Stimulated activated CD8-positive, alpha-beta memory T cell treated with anti-CD3 and anti-CD28 coated beads, Interleukin-2, amount 100 ng/mL, for 1 hour (primary cell): Measurements from ENCODE around the gene LGI2.

Source experiments
- DNase-seq, 2 donors: peaks; one replicate each; pipeline ENCODE4 v3.0.0-alpha.2; 2020; ENCODE audit warnings: low read depth in 2 of 2

The LGI2 gene

DNA sequence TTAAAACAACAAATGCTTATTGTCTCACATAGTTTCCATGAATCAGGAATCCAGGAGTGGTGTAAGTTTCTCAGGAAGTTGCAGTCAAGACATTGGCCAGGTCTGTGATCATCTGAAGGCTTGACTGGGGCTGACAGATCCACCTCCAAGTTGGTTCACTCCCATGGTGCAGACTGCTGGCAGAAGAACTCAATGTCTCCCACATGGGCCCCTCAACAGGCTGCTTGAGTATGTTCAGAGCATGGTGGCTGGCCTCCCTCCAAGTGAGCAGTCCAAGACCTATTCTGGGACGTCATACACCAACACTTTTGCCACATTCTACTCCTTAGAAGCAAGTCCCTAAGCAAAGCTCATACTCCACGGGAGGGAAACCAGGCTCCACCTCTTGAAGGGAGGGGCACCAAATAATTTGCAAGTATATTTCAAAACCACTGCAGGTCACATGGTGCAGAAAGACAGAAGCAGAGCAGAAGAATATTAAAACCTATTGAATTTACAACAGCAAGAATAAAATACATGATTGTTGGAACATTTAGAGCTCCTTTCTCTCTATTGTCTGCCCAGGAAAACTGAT lies 35.3 kb downstream of the LGI2 start:
- no peak for DNase-seq

GRCh38 chr4:24993551-24994080 lies 37.1 kb downstream of the LGI2 start:
- DNase-seq = no peak

- no peak for DNase-seq
Observed at GRCh38 chr4:24992968-24993367, 37.8 kb downstream of the LGI2 start.

GRCh38 chr4:24991015-24991414 lies 39.7 kb downstream of the LGI2 start:
- DNase-seq = no peak

- DNase-seq = no peak
Observed at GRCh38 chr4:24989327-24989726, 41.4 kb downstream of the LGI2 start.

DNA sequence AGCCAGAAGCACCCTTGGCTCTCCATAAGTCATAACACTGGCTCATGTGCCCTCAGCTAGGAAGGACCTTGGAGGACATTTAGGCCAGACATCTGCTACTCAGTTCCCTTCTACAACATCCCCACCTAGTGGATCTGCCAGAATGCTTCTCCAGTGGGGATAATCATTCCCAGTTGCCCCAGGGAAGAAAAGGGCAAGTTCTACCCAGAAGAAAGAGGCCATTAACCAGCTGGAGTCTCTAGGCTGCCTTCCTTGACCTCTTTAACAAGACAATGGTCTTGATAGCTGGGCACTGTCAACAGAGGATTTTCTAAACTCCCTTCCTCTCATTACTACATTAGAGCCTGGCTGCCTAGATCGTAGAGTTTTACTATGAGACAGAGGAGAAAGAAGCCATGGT lies 42.0 kb downstream of the LGI2 start:
- DNase-seq = no peak

DNA sequence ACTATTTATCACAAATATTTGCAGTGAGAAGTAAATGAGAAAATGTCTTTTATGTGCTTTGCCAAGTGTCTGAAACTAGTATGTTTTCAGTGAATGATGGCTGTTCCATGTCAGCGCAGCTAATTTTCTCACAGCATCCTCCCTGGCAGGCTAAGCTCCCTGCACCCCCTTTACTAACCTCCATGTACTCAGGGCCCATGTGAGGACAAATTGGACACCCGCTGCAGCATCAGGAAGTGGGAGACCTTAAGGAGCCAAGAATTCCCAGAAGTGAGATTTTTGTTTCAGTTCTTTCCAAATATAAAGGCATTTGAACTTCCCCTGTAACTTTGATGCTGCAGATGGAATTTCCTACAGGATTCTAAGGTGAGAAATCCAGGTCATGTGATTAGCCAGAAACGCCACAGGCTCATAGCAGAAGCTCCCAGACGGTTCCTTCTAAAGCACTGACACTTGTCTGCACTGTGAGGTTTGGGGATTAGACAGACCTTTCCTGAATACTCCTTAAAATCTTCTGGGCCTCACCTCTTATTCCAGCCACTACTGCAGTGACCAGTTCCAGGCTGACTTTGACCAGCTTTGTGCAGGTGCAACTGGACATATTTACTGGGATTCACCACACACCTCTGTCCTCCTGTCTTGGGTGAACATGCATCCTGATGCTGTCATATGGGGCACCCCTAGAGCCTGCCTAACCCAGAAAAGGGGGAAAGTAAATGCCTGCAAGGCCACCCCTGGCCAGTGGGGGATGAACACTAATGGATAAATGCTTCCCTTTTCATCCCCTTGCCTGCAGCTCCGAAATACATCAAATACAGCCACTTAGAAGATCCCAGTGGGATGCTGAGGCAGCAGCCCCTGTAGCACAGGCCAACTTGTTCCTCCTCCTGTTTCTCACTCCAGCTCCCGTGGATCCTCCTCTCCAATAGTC lies 45.9 kb downstream of the LGI2 start:
- DNase-seq = no peak

- DNase-seq = no peak
Observed at GRCh38 chr4:24980740-24981139, 50.0 kb downstream of the LGI2 start.

- peak in 1 of 2 donors; percentile 7 for DNase-seq
Observed at GRCh38 chr4:24980064-24980690, 50.6 kb downstream of the LGI2 start.

GRCh38 chr4:24979554-24979953 lies 51.2 kb downstream of the LGI2 start:
- DNase-seq = no peak

- DNase-seq = no peak
Observed at GRCh38 chr4:24978291-24979075, 52.3 kb downstream of the LGI2 start.

DNA sequence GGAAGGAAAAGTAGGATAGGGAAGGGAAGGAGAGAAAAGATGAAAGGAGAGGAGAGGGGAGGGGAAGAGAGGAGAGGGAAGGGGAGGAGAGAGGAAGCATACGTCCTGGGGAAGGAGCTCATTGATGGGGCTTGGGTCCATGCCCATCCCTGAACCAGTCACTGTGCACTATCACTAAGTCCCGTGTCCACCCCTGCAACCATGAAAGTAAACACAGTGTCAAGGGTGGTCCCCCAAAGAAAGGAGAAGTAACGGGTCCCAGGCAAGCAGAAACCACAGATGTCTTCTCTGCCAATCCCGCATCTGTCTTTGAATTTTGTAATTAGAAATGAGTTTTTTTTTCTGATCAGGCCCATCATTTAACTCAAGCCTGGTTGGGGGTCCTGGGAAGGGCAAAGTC lies 55.2 kb downstream of the LGI2 start:
- no peak for DNase-seq

DNA sequence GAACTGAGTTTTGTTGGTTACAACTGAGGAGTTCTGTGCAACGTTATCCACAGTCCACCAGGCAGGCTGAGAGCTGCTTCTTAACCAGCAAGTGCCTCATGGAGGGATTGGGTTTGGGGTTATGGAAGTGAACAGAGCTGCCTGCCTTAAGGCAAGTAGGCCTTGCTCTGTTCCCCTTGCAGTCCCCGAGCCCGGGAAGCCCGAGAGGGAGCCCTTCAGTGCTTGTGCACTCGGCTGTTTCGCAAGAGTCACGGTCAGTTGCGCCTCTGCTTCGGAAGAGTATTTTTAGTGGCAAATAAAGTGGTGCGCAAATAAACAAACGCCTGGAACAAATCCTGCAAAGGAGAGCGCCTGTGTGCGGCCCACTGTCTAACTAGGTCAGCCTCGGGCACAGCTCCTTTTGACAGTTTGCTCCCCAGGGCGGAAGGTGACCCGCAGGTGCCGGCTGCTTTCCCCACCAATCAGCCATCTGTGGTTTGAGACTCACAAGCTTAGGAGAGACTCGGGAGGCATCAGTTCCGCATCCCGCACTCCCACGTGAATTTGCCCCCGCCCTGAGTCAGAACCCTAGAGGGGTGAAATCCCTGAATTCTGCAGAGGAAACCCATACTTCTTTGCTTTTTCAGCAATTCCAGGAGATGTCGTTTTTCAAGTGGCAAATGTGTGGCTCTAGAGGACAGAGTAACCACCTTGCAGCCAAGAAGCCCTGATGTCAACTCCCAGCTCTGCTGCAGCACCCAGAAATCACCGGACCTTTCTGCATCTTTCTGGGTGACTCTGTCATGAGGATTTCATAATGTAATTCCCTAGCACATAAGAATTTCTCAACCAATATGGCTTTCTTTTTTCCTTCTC lies 56.8 kb downstream of the LGI2 start:
- no peak for DNase-seq

DNA sequence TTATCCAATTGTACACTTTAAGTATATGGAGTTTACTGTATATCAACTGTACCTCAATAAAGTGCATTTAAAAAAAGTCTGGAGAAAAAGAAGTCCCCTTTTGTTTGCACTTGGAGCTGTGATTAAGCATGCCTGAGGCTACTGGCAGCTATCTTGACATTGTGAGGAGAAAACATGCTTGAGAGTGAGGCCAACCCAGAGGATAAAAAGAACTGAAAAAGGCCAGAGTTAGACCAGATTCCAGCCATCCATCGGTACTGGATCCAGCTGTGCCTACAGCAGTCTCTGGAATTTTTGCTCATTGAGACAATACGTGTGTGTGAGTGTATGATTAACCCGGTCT lies 57.4 kb downstream of the LGI2 start:
- no peak for DNase-seq

DNA sequence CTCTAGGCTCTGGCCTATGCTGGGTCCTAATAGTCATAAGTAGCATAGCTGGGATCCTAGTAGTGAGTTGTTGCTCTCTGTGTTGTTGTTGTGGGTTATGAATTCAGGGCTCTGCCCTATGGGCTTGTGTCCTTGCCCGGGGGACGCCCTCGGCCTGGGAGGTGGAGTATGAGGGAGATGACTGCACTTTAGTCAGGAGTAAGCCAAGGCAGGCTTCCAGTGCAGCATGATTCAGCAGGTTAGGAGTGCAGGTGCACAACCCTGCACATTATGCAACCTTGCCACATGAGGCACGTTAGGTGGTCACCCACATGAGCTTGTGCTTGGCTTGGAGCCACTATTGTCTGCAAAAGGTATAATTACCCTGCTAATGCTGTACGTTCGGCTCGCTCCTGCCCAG lies 59.6 kb downstream of the LGI2 start:
- no peak for DNase-seq

DNA sequence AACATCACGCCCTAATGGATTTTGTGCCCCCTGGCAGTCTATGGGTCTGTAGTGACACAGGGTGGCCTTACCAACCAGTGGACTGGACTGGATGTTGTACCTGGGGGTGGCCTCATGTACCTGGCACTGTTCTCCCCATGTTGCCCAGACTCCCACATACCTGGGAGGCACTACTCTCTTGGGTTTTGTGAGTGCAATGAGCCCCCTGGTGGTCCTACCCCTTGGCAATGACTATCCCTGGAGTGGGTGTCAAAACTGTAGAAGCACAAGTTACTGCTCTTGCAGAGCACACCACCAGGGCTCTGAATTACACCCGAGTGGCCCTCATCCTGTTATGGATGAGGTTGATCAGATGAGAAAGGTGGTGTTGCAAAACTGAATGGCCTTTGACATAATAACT lies 60.1 kb downstream of the LGI2 start:
- DNase-seq = no peak

- no peak for DNase-seq
Observed at GRCh38 chr4:24970191-24970590, 60.6 kb downstream of the LGI2 start.

GRCh38 chr4:24969486-24969885 lies 61.3 kb downstream of the LGI2 start:
- no peak for DNase-seq

DNA sequence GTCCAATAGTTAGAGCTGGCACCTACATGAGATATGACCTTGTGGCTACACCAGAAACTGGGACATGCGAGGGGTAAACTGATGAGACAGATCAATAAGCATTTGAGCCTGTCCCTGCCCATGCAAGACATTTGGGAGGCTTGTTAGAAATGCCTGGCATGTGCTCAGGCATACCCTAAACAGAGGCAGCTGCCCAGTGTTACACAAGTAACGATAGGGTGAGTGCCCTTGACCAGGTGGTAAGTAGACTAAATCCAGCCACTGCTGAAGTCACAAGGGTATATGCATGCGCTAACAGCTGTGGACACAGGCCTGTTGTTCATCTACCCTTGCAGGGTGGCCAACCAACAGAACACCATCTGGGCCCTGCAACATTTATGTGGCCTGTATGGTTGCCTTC lies 61.8 kb downstream of the LGI2 start:
- no peak for DNase-seq

DNA sequence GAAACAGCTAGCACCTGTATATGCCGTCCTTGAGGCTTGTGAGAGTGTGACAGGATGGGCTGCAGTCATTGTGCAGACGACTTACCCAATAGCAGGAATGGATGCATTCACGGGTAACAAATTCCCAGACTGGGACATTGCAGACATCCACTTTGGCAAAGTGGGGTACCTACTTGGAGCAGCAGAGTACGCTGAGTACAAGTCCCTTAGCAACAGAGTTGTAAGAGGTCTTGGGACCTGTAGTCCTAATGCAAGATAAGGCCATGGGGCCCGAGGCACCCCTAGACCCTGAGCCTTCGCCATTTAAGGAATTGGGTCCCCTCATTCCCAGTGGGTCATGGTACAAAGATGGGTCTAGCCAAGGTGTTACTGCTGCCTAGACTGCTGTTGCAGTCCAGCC lies 62.5 kb downstream of the LGI2 start:
- no peak for DNase-seq

GRCh38 chr4:24967346-24967745 lies 63.4 kb downstream of the LGI2 start:
- DNase-seq = no peak
